Body of pancreas (tissue), 4 donors: Measurements from ENCODE around the gene FTCD. TPM values are rescaled to one million over a fixed set of nuclear protein-coding genes. Genes with fewer than 3 reads are reported as not detected.

Source experiments
- ATAC-seq: fragments of 150-250 bp; one replicate; pipeline ENCODE4 v1.9.1; 2016
- DNase-seq, 4 donors: peaks; one replicate each; pipeline ENCODE4 v3.0.0-alpha.2; 2019
- H3K27ac ChIP-seq, 4 donors: fragments of 200-600 bp; sonication (generic); 1 replicate in 3 of 4; 2 replicates in 1 of 4; pipeline versions ENCODE4 v1.5.1 to v1.6.1; 2016 to 2019; ENCODE audit warnings: mild to moderate bottlenecking in 1 of 4, mixed read lengths in 1 of 4, moderate library complexity in 1 of 4
- H3K27me3 ChIP-seq, 2 donors: fragments of 200-600 bp; sonication (generic); one replicate each; pipeline ENCODE4 v1.6.0; 2016; ENCODE audit warnings: mild to moderate bottlenecking in 1 of 2
- H3K36me3 ChIP-seq, 2 donors: fragments of 200-600 bp; sonication (generic); replicated peaks in 1 of 2; 2 replicates each; pipeline ENCODE4 v1.5.1; 2016; ENCODE audit warnings: low read depth in 2 of 2; ENCODE audit not compliant: insufficient read depth in 1 of 2
- H3K4me1 ChIP-seq: fragments of 200-600 bp; sonication (generic); one replicate; pipeline ENCODE4 v1.6.0; 2016
- H3K4me3 ChIP-seq, 2 donors: fragments of 200-600 bp; sonication (generic); 1 replicate in 1 of 2; 2 replicates in 1 of 2; pipeline ENCODE4 v1.5.1; 2016 to 2019
- H3K9me3 ChIP-seq, 3 donors: fragments of 200-600 bp; sonication (generic); 1 replicate in 2 of 3; 2 replicates in 1 of 3; pipeline ENCODE4 v1.5.1; 2016
- POLR2A ChIP-seq, 3 donors: fragments of 450-650 bp; IDR thresholded peaks; one replicate each; pipeline ENCODE4 v1.6.1; 2016; ENCODE audit warnings: antibody characterized with exemption in 3 of 3, mild to moderate bottlenecking in 2 of 3
- WGBS, 2 donors: methylation state at CpG; one replicate each; pipeline ENCODE4 v1.1.5; 2017; 5-methylcytosine and 5-hydroxymethylcytosine counted together
- intact Hi-C: fragments of 100-400 bp; cut with DNase I; formaldehyde crosslinking; loops from one replicate; pipeline ENCODE4 v1.15.1; 2023
- total RNA-seq, 2 donors: library from RNA; depleted of rRNA; stranded (reverse); fragments of >200 nt; gene quantifications; one replicate each; pipeline ENCODE4 v1.1.0, GENCODE V29; 2016
- TF ChIP-seq, protein P1 (sequence below), 7 experiments: fragments of 450-650 bp in 4 of 7; fragments of 200-600 bp in 3 of 7; sonication (generic) in 3 of 7; IDR thresholded peaks; one replicate each; pipeline ENCODE4 v1.5.1; 2016 to 2019; ENCODE audit warnings: antibody characterized with exemption in 7 of 7

Gene FTCD
- total RNA-seq, 2 donors from 2014 or later = 0.33 TPM; not detected in 1

DNA sequence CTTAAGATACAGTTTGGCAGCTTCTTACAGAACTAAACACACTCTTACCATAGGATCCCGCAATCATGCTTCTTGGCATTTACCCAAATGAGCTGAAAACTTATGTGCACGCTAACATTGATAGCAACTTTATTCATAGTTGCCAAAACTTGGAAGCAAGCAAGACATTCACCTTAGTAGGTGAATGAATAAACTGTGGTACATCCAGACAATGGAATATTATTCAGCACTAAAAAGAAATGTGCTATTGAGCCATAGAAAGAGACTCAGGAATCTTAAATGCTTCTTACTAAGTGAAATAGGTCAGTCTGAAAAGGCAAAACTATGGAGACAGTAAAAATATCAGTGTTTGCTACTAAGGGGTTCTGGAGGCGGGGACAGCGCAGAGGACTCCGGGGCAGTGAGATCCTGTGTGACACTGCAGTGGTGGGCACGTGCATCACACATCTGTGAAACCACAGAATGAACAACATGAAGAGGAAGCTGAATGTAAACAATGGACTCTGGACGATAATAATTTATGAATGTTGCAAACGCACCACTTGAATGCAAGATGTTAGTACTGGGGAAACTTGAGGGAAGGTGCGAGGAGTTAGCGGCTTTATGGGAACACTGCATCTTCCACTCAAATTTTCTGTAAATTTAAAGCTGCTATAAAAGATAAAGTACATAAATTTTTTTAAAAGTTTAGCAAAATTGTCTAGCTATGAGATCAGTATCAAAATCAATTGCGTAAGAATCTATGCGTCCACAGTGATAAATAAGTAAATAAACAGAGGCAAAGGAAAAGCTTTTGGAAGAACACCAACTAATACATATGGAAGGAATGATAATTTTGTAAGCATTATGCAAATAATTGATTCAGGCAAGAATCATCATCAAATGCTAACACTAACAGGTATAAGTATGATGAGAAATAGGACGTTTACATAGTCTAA is 44.3 kb upstream of the FTCD start:
- WGBS, 2 donors = 77 to 82% methylated on average over 13 of the region's 13 CpGs
- no peak overlapping the region for H3K4me3 ChIP-seq
- no peak for DNase-seq

DNA sequence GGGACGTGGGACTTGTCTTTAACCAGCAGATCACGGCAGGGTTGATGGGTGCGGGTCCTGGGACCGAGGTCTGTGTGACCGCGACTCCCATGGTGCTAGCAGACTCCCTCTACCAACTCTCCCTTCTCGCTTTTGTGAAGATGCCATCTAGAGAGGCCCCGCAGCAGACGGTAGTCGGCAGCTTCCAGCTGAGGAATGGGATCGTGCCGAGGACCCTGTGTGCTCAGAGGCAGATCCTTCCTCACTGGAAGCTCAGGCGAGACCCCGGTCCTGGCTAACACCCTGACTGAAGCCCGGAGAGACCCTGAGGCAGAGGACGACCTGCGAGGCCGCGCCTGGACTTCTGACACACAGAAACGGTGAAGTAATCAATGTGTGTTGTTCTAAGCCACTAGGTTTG is 41.4 kb upstream of the FTCD start:
- H3K9me3 ChIP-seq = no peaks in the 10 kb centered on the region
- TF ChIP-seq, protein P1, sequence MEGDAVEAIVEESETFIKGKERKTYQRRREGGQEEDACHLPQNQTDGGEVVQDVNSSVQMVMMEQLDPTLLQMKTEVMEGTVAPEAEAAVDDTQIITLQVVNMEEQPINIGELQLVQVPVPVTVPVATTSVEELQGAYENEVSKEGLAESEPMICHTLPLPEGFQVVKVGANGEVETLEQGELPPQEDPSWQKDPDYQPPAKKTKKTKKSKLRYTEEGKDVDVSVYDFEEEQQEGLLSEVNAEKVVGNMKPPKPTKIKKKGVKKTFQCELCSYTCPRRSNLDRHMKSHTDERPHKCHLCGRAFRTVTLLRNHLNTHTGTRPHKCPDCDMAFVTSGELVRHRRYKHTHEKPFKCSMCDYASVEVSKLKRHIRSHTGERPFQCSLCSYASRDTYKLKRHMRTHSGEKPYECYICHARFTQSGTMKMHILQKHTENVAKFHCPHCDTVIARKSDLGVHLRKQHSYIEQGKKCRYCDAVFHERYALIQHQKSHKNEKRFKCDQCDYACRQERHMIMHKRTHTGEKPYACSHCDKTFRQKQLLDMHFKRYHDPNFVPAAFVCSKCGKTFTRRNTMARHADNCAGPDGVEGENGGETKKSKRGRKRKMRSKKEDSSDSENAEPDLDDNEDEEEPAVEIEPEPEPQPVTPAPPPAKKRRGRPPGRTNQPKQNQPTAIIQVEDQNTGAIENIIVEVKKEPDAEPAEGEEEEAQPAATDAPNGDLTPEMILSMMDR (IDR thresholded peaks at IDR 0.05) = no peak
- no peak for TF ChIP-seq POLR2A (IDR thresholded peaks at IDR 0.05)
- no peaks in the 10 kb centered on the region for H3K27me3 ChIP-seq
- 89% methylated on average over 20 of the region's 20 CpGs for WGBS, 2 donors
- H3K27ac ChIP-seq = no peak overlapping the region
- peaks cover 0 to 31% of the 10 kb centered on the region in 2 donors for H3K36me3 ChIP-seq
- H3K4me1 ChIP-seq = no peaks in the 10 kb centered on the region
- ATAC-seq (no peak), DNase-seq (peak in 1 of 4 donors; percentile 2)
- intact Hi-C loops = no loop called here
- no peak overlapping the region for H3K4me3 ChIP-seq

More for the DNA sequence above, 44.3 kb upstream of the FTCD start:
- intact Hi-C loops = no loop called here
- no peaks in the 10 kb centered on the region for H3K27me3 ChIP-seq
- no peaks in the 10 kb centered on the region for H3K9me3 ChIP-seq
- peaks cover 0 to 18% of the 10 kb centered on the region in 2 donors for H3K36me3 ChIP-seq
- H3K27ac ChIP-seq = no peak overlapping the region
- TF ChIP-seq POLR2A (IDR thresholded peaks at IDR 0.05) = no peak
- TF ChIP-seq, protein P1 (IDR thresholded peaks at IDR 0.05) = no peak
- H3K4me1 ChIP-seq = no peaks in the 10 kb centered on the region
- ATAC-seq = no peak

DNA sequence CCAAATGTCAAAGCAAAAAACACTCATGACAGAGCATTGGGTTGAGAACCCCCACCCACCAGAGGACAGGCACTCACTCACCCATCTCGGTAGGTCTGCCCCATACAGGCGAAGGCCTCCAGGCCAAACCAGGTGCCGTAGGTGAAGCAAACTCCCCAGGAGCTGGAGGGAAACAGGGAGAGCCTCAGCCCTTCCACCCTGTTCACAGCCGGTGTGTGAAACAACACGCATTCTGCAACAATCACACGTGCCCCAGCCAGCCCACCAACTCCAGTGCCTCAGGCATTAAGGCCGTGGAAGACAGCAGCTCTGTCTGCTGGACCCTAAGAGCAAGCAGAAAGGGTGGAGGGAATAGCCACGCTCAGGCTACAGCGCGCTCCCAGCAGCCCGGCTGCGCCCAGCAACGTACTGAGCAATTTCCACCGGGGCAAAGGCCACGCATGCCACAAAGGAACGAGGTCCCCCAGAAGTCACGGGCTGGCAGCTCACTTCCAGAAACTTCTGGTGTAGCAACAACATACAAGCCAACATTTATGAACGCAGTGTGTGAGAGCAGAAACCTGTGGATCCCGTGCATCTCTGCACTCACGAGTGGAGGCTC is 40.3 kb upstream of the FTCD start:
- no peak for TF ChIP-seq POLR2A (IDR thresholded peaks at IDR 0.05)
- TF ChIP-seq, protein P1 (IDR thresholded peaks at IDR 0.05) = no peak
- Histone ChIP-seq H3K9me3 (no peaks in the 10 kb centered on the region), H3K27ac (no peak overlapping the region), H3K27me3 (no peaks in the 10 kb centered on the region), H3K4me3 (no peak overlapping the region), H3K36me3 (peaks cover 0 to 31% of the 10 kb centered on the region in 2 donors), H3K4me1 (no peaks in the 10 kb centered on the region)
- intact Hi-C loops = no loop called here
- ATAC-seq = no peak
- 87 to 90% methylated on average over 10 to 20 of the region's 20 CpGs for WGBS, 2 donors
- DNase-seq = peak in 2 of 4 donors; percentile 1 to 9

DNA sequence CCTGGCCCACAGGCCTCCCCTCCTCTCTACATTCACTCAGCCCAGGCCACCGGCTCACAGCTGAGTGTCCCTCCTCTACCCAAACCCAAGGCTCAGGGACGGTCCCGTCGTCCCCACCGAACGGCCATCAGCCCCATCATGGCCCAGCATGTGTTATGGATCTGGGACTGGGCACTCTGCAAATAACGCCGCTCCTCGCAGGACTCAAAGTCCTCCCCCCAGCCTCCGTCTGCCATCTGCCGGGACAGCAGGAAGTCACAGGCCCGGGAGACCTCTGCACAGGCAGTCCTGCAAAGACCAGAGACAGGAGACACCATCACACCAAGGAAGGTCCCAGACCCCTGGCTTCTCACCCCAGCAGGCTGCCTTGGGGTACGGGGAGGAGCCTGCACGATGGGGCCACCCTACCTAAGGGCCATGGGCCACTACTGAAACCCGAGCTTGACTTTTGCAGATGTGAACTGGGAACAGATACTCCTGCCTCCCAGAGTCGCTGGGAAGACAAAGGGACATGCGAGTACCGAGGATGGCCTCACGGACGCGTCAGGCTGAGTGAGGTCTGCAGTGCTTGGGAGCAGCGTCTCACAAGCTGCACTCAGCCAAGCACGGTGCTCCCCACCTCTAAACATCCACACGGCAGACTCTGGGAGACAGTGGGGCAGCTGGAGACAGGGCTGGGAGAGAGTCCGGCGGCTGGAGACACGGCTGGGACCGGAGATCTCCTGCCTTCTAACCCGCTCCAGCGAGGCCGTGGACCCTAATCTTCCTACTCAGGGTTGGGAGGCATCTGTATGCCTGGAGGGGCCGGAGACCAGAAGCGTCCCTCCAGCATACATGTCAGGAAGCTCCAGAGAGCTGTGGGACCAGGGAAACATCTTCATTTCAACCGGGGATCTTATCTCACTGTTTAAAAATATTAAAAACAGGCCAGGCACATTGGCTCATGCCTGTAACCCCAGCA is 39.3 kb upstream of the FTCD start:
- no peaks in the 10 kb centered on the region for H3K4me1 ChIP-seq
- TF ChIP-seq, protein P1 (IDR thresholded peaks at IDR 0.05) = no peak
- no peak for TF ChIP-seq POLR2A (IDR thresholded peaks at IDR 0.05)
- no peak overlapping the region for H3K27ac ChIP-seq
- H3K9me3 ChIP-seq = no peaks in the 10 kb centered on the region
- 92 to 94% methylated on average over 15 to 34 of the region's 34 CpGs for WGBS, 2 donors
- peaks cover 0 to 31% of the 10 kb centered on the region in 2 donors for H3K36me3 ChIP-seq
- H3K27me3 ChIP-seq = no peaks in the 10 kb centered on the region
- DNase-seq (peak in 1 of 4 donors; percentile 9), ATAC-seq (no peak)
- no peak overlapping the region for H3K4me3 ChIP-seq
- intact Hi-C loops = no loop called here
